Activated CD4-positive, alpha-beta T cell treated with anti-CD3 and anti-CD28 coated beads, Interleukin-2, Interleukin-6, amounts not matched to agents 100 ng/mL and 50 ng/mL, durations not matched to agents 16 hours and 8 hours (primary cell): ENCODE measurements around the gene CCNA1.

Experiments used
- DNase-seq: peaks from one replicate; pipeline ENCODE4 v3.0.0-alpha.2; 2020

The CCNA1 gene

DNA sequence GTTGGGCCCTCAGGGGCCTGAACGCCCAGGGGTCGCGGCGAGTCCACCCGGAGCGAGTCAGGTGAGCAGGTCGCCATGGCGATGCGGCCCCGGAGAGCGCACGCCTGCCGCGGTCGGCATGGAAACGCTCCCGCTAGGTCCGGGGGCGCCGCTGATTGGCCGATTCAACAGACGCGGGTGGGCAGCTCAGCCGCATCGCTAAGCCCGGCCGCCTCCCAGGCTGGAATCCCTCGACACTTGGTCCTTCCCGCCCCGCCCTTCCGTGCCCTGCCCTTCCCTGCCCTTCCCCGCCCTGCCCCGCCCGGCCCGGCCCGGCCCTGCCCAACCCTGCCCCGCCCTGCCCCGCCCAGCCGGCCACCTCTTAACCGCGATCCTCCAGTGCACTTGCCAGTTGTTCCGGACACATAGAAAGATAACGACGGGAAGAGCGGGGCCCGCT, at the start of gene CCNA1:
CCNA1 (plus strand) TSS at position 390 of the 439 bp plus-strand sequence. CDS start 562 bp downstream, outside the sequence.
- peak; percentile 47 for DNase-seq

DNA sequence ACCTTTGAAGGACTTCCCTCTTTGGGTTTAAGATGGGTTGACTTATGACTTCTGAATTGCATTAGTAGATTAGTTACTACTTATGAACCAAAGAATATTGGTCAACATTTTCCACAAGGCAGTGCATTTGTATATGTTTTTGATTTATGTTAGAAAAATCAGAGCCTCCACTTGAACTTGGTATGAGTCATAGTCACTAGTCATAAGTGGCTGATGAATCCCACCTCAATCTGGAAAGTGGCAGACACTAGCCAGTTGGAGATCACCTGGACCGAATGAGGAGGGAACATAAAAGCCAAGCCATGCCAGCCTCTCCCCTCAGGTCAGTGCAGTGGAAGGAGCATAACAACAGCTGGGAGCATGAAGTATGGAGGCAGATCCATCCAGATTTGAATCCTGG, 46.8 kb upstream of the CCNA1 start:
- DNase-seq: no peak

DNA sequence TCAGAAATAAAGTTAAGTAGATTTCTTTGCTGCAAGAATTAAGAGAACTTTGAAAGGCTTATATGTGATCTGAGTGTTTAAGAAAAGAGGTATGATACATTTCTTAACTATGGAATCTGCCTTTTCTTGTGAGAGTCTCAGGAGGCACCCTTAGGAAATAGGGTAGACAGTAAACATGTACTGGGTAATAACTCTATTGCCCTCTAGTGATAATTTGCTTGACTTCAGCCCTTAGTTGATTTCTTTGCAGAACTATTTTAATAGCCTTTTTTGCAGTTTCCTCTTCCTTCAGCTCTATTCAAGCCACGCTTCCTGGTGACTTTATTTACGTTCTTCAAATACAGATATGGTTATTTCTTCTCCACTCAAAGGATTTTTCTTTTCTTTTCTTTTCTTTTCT, 37.0 kb upstream of the CCNA1 start:
- no peak for DNase-seq

DNA sequence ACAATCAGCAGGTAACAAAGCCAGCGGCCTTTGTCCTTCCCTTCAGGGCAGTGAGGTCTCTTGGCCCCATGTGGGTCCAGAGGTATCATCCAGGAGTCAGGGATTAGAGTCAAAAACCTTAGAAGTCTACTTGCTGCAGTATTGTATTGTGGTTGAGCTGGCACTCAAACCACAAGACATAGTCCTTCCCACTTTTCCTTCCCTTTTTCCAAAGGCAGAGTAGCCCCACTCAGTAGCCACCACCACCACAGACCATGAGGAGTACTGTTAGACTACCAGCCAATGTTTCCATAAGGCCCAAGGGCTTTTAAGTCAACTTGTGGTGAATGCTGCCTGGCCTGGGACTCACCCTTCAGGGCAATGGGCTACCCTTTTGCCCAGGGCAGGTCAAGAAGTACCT, 27.1 kb upstream of the CCNA1 start:
- DNase-seq: no peak

DNA sequence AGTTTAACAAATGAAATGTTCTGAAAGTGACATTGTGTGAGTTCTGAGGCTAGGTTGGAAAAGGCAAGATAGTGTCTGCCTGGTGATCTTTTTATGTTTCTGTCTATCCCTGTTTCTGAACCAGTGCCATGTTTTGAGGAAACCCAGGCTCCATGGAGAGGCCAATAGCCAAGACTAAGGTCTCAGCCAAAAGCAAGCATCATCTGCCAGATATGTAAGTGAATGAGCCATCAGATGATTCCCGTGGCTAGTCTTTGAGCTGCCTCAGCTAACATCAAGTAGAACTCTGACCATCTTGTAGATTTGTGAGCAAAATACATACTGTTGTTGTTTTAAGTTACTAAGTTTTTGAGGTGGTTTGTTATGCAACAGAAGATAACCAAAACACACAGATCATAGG, 19.6 kb upstream of the CCNA1 start:
- no peak for DNase-seq

DNA sequence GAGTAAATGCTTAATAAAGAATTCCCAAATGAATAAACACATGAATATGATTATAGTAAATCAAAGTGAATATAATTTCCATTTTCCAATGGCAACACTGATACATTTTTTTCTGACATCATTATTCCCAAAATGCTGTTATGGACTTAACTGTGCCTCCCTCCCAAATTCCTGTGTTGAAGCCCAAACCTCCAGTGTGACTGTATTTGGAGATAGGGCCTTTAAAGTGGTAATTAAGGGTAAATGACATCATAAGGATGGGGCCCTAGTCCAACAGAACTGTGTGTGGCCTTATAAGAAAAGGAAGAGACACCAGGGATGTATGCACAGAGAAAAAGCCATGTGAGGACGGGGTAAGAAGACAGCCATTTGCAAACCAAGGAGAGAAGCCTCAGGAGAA, 19.1 kb upstream of the CCNA1 start:
- DNase-seq: no peak

DNA sequence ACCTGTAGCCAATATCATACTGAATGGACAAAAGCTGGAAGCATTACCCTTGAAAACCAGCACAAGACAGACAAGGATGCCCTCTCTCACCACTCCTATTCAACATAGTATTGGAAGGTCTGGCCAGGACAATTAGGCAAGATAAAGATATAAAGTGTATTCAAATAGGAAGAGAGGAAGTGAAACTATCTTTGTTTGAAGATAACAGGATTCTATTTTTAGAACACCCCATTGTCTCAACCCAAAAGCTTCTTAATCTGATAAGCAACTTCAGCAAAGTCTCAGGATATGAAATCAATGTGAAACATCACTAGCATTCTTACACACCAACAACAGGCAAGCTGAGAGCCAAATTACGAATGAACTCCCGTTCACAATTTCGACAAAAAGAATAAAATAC, 17.8 kb upstream of the CCNA1 start:
- DNase-seq: no peak

DNA sequence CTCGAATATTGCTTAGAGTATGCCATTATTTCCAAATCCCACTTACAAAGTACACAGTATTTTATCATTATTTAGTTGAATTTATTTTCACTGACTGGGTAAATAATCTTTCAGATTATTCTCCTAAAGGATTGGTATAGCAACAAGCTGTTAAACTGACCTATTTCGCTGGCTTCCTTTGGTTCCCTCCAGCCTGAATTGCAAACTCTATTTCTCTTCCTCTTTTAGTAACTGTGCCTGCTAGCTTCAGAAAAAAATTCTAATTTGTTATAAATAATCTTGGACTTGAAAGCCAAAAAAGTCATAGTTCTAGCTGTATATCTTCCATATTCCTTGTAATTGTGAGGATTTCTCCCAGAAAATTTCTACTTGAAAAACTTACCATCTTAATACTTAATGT, 15.0 kb upstream of the CCNA1 start:
- DNase-seq: no peak

DNA sequence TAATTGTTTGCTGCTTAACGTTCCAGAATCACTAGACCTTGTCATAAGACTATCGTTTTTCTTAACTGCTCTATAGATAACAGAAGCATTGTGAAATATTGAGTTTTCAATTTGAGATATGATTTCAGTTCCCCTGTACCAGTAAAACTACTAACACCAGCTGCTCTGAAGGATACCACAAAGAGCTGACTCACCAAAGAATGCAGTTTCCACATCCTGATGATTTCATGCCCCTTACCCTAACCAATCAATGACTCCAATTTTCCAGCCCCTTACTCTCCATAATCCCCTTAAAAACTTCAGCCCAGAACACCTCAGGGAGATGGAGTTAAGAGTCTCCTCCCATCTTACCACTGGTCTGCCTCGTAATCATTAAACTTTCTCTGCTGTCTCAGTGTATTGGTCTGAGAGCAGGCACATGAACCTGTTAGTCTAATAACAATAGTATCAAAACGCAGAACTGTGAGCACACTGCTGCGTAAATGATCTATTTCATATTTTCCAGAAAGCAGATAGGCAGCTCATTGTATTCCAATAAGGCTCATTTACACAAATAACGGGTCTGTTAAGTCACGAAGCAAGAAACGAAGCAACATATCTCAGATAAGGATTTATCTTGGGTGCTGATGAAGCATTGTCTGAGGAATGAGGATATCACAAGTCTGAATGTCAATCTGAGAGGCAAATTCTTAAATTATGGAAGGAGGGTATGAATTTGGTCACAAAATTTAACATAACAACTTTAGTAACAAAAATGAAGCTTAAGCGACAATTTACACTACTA, 14.1 kb upstream of the CCNA1 start:
- DNase-seq: peak; percentile 72

DNA sequence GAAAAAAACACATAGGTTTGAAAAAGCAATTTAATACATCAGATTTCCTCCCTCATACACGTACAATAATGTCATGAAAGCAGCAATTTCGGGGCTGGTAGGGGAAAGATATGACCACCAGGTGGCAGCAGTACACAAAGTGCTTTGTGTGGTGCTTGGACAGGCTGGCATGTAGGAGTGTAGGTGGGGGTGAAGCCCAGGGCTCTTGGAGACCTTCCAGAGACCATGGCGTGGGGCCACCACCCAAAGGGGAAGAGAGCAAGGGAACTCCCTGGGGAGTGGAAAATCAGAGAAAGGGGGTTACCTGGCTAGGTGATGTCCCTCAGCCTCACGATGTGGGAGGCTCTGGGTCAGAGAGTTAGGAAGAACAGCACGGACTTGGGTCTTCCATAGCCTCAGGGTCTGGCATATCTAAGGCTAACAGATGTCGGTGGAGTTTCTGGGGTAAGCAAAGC, 11.8 kb upstream of the CCNA1 start:
- DNase-seq: peak; percentile 85

DNA sequence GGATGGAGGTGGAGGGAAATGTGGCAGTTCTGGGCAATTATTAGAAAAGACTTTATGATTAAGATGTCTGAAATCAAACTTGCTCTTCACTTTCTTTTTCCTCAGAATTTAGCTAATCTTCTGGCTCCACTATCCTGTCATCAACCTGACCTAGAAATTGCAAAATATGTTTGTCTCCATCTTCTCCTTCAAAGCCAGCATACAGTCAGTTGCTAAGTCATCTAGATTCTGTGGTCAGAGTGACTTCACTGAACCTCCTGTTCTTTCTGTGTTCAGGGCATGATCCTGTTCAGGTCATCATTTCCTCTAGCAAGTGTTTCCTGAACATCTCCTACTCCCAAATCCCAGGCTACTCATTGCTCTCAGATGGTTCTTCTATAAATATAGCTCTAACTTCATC, 10.8 kb upstream of the CCNA1 start:
- peak; percentile 42 for DNase-seq

DNA sequence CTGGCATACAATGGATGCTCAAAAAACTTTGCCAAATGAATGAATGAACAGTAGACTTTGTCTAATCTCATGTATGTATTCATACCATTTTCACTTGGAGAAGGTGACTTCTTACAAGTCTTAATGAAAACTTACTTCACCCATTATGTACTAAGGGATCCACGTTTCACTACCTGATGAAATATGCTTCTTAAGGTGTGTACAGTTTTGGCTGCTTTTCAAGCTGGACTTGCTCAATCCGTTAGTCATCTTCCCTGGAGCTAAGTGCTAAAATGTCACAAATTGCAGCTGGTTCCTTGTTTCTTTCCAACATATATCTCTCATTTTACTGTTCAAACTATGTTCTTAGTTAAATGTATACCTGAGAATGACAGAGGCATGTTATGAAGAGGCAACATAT, 4.2 kb upstream of the CCNA1 start:
- no peak for DNase-seq

DNA sequence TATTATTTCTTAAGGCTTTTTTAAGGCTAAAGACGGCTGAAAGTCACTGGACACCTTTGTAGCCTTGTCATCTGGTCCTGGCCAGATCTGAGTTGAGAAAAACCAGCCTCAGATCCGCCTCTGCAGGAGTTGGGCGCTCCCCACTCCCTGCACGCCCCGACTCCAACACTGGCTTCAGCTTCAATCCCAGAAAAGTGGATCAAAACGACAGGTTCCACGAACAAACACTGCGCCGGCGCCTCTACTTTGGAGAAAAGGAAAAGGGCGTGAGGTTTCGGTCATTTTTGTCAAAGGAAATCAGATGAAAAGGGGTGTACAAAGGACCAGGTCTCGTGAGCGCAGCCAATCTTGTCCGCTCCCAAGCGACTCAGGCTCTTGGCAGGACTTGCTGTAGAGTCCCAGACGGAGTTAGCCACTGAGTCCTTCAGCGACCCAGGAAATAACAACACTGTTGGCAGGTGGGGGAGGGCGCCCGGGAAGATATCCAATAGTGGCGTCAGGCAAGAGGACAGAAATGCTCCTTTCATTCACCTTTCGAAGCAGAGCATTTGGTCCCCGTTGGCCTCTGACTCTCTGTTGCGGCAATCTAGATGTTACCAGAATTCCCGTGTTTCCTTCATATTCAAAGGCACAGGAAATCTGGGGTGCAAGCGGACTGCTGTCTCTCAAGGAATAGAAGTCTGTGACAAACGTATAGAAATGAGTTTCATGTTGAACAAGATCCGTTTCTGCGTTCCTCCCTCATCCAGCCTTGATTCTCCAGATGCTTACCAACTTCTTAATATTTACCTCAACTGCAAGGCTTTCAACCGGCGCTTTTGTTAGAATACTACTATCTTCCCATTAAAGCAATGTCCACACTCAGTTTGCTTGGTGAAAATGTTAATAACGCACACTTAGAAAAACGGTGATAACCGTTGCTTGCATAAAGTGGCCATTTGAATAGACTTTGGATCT, 1.8 kb upstream of the CCNA1 start:
- DNase-seq: no peak

DNA sequence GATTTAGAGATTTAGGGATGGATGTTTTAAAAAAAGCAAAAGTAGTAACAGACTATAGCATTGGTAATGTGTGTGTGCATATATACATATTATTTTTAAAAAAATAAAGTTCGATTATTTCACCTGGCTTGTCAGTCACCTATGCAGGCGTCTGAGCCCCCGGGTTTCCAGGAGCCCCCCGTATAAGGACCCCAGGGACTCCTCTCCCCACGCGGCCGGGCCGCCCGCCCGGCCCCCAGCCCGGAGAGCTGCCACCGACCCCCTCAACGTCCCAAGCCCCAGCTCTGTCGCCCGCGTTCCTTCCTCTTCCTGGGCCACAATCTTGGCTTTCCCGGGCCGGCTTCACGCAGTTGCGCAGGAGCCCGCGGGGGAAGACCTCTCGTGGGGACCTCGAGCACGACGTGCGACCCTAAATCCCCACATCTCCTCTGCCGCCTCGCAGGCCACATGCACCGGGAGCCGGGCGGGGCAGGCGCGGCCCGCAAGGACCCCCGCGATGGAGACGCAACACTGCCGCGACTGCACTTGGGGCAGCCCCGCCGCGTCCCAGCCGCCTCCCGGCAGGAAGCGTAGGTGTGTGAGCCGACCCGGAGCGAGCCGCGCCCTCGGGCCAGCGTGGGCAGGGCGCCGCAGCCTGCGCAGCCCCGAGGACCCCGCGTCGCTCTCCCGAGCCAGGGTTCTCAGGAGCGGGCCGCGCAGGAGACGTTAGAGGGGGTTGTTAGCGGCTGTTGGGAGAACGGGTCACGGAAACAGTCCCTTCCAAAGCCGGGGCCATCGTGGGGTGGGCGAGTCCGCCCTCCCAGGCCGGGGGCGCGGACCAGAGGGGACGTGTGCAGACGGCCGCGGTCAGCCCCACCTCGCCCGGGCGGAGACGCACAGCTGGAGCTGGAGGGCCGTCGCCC, 840 bp upstream of the CCNA1 start:
- no peak for DNase-seq

DNA sequence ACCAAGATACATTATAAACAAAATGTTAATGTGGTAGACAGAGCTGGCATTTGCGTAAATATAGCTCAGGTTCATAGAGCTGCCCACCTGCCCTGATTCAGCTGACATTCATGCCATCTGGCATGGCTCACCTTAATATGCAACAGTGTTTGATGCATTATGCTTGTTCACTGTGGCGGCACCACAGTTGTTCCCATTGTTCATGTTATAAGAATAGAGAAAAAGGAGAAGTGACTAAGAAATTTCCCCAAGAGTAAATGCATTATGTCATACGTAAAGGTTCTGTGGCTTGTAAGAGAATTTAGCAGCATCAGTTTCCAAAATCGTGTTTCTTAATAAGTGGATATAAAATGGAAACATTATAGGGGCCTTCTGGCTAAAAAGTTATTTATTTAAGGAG, 4.5 kb downstream of the CCNA1 start:
- no peak for DNase-seq

DNA sequence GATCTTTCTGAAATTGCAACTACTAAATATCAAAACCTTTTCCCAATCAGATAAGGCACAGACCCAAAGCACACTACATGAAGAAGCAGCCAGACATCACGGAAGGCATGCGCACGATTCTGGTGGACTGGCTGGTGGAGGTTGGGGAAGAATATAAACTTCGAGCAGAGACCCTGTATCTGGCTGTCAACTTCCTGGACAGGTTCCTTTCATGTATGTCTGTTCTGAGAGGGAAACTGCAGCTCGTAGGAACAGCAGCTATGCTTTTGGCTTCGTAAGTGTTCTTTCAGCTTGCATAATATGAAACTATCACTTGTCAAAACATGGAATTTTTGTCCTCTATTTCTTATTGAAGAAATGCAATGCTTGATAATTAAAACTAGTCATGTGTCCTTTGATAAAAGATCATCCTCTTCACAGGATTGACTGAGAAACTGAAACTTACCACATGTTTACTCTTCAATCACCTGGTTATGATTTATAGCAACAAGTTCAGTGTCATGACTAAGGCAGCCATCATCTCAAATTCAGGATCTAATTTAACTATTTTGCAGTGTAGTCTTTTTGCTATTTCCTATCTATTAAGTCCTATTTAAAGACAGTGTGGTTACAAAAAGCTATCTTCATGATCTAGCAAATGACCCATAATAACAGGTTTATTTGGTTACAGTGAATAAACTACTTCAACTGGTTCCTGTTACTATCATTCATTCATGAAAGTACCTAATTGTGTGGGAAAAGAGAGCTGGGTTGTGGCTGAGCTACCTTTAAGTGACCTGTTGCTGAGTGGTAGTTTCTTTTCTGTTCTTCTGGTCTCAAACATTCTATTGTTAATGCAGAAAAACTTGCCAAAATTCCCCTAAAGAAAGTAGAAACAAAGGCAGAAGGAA, 6.5 kb downstream of the CCNA1 start:
- DNase-seq: no peak

DNA sequence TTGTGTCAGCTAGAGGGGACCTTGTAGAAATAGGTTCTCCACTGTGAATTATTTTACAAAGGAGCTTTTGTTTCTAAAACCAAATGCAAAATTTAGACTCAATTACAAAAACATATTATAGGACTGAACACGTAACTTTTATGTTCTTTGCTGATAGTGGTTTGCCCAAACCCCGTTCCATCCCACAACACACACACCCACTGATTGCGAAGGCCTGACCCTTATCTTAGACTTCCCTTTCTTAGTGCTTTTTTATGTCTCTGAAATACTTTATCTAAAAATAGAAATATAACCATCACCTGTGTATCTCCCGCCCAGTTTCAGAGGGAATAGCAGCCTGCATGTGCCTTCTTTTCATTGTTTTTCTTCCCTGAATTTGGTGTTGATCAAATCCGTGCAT, 13.0 kb downstream of the CCNA1 start:
- DNase-seq: no peak

DNA sequence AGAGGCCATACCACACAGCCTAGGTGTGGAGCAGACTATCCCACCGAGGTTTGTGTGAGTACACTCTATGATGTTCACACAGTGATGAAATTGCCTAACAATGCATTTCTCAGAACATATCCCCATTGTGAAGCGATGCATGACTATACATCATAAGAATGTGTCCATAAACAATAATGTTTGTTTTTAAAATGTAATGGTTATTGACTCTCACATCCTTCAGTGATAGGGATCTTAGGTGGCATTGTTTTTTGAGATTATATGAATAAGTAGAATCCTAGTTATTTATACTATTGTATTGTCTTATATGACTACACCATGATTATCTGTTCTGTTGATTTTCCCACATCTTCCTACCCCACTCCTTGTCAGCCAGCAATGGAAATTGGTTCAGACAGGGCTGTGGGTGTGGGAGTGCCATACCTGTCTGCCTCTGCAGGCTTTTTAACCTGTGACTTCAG, 13.6 kb downstream of the CCNA1 start:
- DNase-seq: no peak

DNA sequence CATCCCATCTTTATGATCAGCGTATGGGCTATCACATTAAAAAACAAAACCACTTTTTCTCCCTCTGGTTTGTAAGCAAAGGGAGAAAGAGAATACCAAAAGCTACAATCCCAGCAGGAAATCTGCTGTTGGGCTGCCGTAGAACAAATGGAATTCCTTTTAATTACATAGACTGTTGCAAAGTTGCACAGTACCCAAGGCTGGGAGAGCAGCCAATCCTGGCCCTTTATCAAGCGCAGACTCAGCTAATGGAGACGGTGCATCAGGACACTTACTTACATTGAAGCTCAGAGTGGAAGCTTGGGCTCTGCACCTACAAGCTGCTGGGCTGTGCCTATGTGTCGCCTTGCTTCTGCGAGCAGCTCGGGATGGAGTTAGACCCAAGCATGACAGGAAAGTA, 15.2 kb downstream of the CCNA1 start:
- DNase-seq: no peak

DNA sequence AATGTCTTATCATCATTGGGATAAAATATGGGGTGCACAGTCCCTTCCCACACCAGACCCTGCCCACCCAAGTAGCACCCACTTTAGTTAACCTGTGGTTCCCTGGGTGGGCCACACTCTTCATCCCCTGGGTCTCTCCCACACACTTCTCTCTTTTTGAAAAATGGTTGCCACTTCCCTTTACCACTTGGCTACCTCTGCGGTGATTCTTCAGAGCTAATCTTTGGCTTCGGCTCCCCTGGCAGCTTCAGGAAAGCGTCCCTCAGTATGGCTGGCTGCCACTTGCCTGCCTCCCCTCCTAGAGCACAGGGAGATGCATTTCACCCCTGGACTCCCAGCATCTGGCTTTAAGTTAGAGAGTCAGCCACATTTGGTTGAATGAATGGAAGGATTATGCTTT, 18.2 kb downstream of the CCNA1 start:
- no peak for DNase-seq

DNA sequence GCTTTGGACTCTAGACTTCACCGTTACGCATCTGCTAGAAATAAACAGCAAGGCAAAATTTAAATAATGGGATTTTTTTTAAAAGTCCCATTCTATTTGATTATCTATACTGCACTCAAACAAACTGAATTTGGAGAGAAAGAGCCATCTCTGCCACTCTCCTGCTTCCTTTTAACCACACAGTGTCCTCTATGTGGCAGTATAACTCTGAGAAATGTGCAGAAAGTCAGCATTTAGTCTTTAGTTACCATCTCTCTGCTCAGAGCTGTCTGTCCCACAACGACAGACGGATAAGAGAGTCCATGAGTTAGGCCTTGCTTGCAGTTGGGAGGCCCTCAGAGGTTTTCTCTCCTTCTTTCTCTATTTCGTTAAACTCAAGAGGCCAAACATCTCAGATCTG, 21.2 kb downstream of the CCNA1 start:
- DNase-seq: no peak

DNA sequence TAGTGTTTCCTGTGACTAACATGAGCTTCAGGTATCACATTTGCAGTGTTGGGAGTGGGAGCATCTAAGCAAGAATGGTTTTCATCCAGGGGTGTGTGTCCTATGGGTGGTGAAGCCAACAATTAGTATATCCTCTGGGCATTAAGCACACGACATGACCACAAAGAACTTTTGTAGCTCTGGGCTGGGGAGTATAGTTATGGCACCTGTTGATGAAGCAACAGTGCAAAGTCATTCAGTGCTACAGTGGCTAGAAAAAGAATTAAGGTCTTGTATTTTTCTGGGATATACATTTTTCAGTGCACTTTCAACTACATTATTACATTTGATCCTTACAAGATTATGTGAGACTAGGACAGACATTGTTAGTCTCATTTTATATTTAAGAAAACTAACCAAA, 21.8 kb downstream of the CCNA1 start:
- no peak for DNase-seq
